ENCODE measurements around the gene CXCR3. TPM values are rescaled to one million over a fixed set of nuclear protein-coding genes. Genes with fewer than 3 reads are reported as not detected.
"Not testable (repeated sequence)": the region's sequence is repeated elsewhere in the genome, so short reads cannot be mapped to it uniquely, and the experiment has no call there.

CXCR3 gene
- polyA plus RNA-seq, 1 donor (not counting 4 experiments of a cell fraction or from before 2014, with no cell fraction given): not detected

- no peaks in the 10 kb centered on the region for H3K79me2 ChIP-seq (ENCODE audit: control insufficient read depth, insufficient read depth, low read length)
- DNase-seq (ENCODE audit: low read depth, low spot score): no peak
These were observed 18.3 kb downstream of the CXCR3 start for GRCh38 chrX:71599965-71600364.

GRCh38 chrX:71593210-71593609, 25.1 kb downstream of the CXCR3 start:
- H3K9ac ChIP-seq (ENCODE audit: control insufficient read depth, extremely low read depth, insufficient read depth, low read length); H3K27ac ChIP-seq (ENCODE audit: control insufficient read depth, insufficient read depth, low read length); H3K9me3 ChIP-seq (ENCODE audit: control insufficient read depth, low read depth, low read length); DNase-seq (ENCODE audit: low read depth, low spot score); H3K9me1 ChIP-seq (ENCODE audit: control insufficient read depth, extremely low read depth, insufficient read depth, low read length); H3K79me2 ChIP-seq (ENCODE audit: control insufficient read depth, insufficient read depth, low read length); H4K20me1 ChIP-seq (ENCODE audit: control insufficient read depth, extremely low read depth, insufficient read depth, low read length); H3K4me3 ChIP-seq (ENCODE audit: control insufficient read depth in 2 of 3, extremely low read depth in 1 of 3, insufficient read depth in 2 of 3, low read depth in 1 of 3, low read length in 3 of 3); H3K4me1 ChIP-seq (ENCODE audit: control insufficient read depth, extremely low read depth, insufficient read depth, low read length); H3K4me2 ChIP-seq (ENCODE audit: control insufficient read depth, extremely low read depth, insufficient read depth, low read depth, low read length); dilution Hi-C loops (cut with MboI; ENCODE audit: extremely low pct_ligation_motif_present, low sequenced_read_pairs); FAIRE-seq; H3K27me3 ChIP-seq (ENCODE audit: control insufficient read depth, extremely low read depth, insufficient read depth, low read length); H3K36me3 ChIP-seq (ENCODE audit: control insufficient read depth in 2 of 2, extremely low read depth in 1 of 2, insufficient read depth in 2 of 2, low read length in 2 of 2); H2AFZ ChIP-seq (ENCODE audit: control insufficient read depth, low read length): not testable (repeated sequence)

More at GRCh38 chrX:71599965-71600364, 18.3 kb downstream of the CXCR3 start:
- no peaks in the 10 kb centered on the region for H3K9me1 ChIP-seq (ENCODE audit: control insufficient read depth, extremely low read depth, insufficient read depth, low read length)
- no peak overlapping the region for H3K27ac ChIP-seq (ENCODE audit: control insufficient read depth, insufficient read depth, low read length)
- TF ChIP-seq EZH2 (IDR thresholded peaks at IDR 0.05; ENCODE audit: low read length) (no peak), CTCF (optimal IDR thresholded peaks at IDR 0.05 in 1 of 3, IDR thresholded peaks at IDR 0.05 in 1 of 3, conservative IDR thresholded peaks at IDR 0.05 in 1 of 3; ENCODE audit: extremely low read depth in 1 of 3, insufficient read depth in 2 of 3, low read length in 3 of 3) (no peak)
- H3K9ac ChIP-seq (ENCODE audit: control insufficient read depth, extremely low read depth, insufficient read depth, low read length): no peak overlapping the region
- no peak for FAIRE-seq
- dilution Hi-C loops (cut with MboI; ENCODE audit: extremely low pct_ligation_motif_present, low sequenced_read_pairs): no loop called here
- H3K4me1 ChIP-seq (ENCODE audit: control insufficient read depth, extremely low read depth, insufficient read depth, low read length): no peaks in the 10 kb centered on the region
- no peaks in the 10 kb centered on the region for H4K20me1 ChIP-seq (ENCODE audit: control insufficient read depth, extremely low read depth, insufficient read depth, low read length)
- no peaks in the 10 kb centered on the region for H3K27me3 ChIP-seq (ENCODE audit: control insufficient read depth, extremely low read depth, insufficient read depth, low read length)
- peaks cover 4% of the 10 kb centered on the region for H3K9me3 ChIP-seq (ENCODE audit: control insufficient read depth, low read depth, low read length)
- H2AFZ ChIP-seq (ENCODE audit: control insufficient read depth, low read length): no peak overlapping the region
- H3K36me3 ChIP-seq (ENCODE audit: control insufficient read depth in 2 of 2, extremely low read depth in 1 of 2, insufficient read depth in 2 of 2, low read length in 2 of 2): peaks cover 2 to 5% of the 10 kb centered on the region in 2 experiments
- H3K4me3 ChIP-seq (ENCODE audit: control insufficient read depth in 2 of 3, extremely low read depth in 1 of 3, insufficient read depth in 2 of 3, low read depth in 1 of 3, low read length in 3 of 3): no peak overlapping the region
- no peak overlapping the region for H3K4me2 ChIP-seq (ENCODE audit: control insufficient read depth, extremely low read depth, insufficient read depth, low read depth, low read length)

GRCh38 chrX:71586929-71587328, 31.4 kb downstream of the CXCR3 start:
- DNase-seq (ENCODE audit: low read depth, low spot score): no peak
- H3K4me1 ChIP-seq (ENCODE audit: control insufficient read depth, extremely low read depth, insufficient read depth, low read length): no peaks in the 10 kb centered on the region
- H3K9me3 ChIP-seq (ENCODE audit: control insufficient read depth, low read depth, low read length): no peaks in the 10 kb centered on the region
- TF ChIP-seq CTCF (optimal IDR thresholded peaks at IDR 0.05 in 1 of 3, IDR thresholded peaks at IDR 0.05 in 1 of 3, conservative IDR thresholded peaks at IDR 0.05 in 1 of 3; ENCODE audit: extremely low read depth in 1 of 3, insufficient read depth in 2 of 3, low read length in 3 of 3) (no peak), EZH2 (IDR thresholded peaks at IDR 0.05; ENCODE audit: low read length) (no peak)
- H3K4me2 ChIP-seq (ENCODE audit: control insufficient read depth, extremely low read depth, insufficient read depth, low read depth, low read length): no peak overlapping the region
- H2AFZ ChIP-seq (ENCODE audit: control insufficient read depth, low read length): no peak overlapping the region
- H3K9ac ChIP-seq (ENCODE audit: control insufficient read depth, extremely low read depth, insufficient read depth, low read length): no peak overlapping the region
- H3K79me2 ChIP-seq (ENCODE audit: control insufficient read depth, insufficient read depth, low read length): no peaks in the 10 kb centered on the region
- dilution Hi-C loops (cut with MboI; ENCODE audit: extremely low pct_ligation_motif_present, low sequenced_read_pairs): no loop called here
- no peaks in the 10 kb centered on the region for H4K20me1 ChIP-seq (ENCODE audit: control insufficient read depth, extremely low read depth, insufficient read depth, low read length)
- no peak for FAIRE-seq
- no peaks in the 10 kb centered on the region for H3K27me3 ChIP-seq (ENCODE audit: control insufficient read depth, extremely low read depth, insufficient read depth, low read length)
- H3K9me1 ChIP-seq (ENCODE audit: control insufficient read depth, extremely low read depth, insufficient read depth, low read length): no peaks in the 10 kb centered on the region
- no peaks in the 10 kb centered on the region for H3K36me3 ChIP-seq (ENCODE audit: control insufficient read depth in 2 of 2, extremely low read depth in 1 of 2, insufficient read depth in 2 of 2, low read length in 2 of 2)
- H3K4me3 ChIP-seq (ENCODE audit: control insufficient read depth in 2 of 3, extremely low read depth in 1 of 3, insufficient read depth in 2 of 3, low read depth in 1 of 3, low read length in 3 of 3): no peak overlapping the region
- H3K27ac ChIP-seq (ENCODE audit: control insufficient read depth, insufficient read depth, low read length): no peak overlapping the region

Measured in keratinocyte (primary cell).